ENCODE measurements around the gene NOG. TPM values are rescaled to one million over a fixed set of nuclear protein-coding genes. Genes with fewer than 3 reads are reported as not detected.

Gene NOG
- total and polyA plus RNA-seq, 2 experiments from 2014 or later, result 0.39 to 0.66 TPM

DNA sequence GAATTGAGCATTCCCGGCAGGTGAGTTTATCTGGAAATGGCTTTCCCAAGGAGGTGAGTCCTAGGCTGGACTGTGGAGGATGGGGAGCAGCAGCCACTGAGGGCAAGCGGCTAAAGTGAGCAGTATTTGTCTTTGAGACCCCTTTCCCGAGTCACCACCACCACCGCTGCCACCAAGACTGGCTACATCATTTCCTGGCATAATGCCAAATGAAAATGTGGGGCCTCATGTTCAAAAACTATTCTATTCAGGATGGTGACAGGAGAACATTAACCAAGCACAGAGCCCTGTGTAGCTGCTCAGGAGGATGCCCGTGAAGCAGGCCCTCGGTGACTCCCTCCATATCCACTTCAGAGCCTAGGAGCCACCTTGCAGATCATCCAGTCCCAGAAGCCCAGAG, 46.0 kb downstream of the NOG start:
- Histone ChIP-seq H3K4me1 (ENCODE audit: insufficient read depth) (no peaks in the 10 kb centered on the region), H3K79me2 (replicated peaks; ENCODE audit: insufficient read depth) (no peaks in the 10 kb centered on the region), H3K27me3 (ENCODE audit: insufficient read depth) (no peaks in the 10 kb centered on the region), H3K27ac (ENCODE audit: low read depth) (no peak overlapping the region), H3K9me2 (ENCODE audit: insufficient read depth) (no peaks in the 10 kb centered on the region), H3K36me3 (ENCODE audit: insufficient read depth) (no peaks in the 10 kb centered on the region), H4K20me1 (replicated peaks; ENCODE audit: insufficient read depth) (no peaks in the 10 kb centered on the region), H2AFZ (no peak overlapping the region), H3F3A (replicated peaks; ENCODE audit: low read depth) (no peaks in the 10 kb centered on the region), H3K4me3 (no peak overlapping the region), H3K4me2 (no peak overlapping the region)
- ATAC-seq (no peak), DNase-seq (ENCODE audit: low spot score) (no peak)
- H3K27me3 Mint-ChIP-seq (ENCODE audit: insufficient read depth, low read depth, poor library complexity), result peaks cover 1% of the 10 kb centered on the region
- no peak overlapping the region for H3K4me3 Mint-ChIP-seq
- TF ChIP-seq, protein P1, sequence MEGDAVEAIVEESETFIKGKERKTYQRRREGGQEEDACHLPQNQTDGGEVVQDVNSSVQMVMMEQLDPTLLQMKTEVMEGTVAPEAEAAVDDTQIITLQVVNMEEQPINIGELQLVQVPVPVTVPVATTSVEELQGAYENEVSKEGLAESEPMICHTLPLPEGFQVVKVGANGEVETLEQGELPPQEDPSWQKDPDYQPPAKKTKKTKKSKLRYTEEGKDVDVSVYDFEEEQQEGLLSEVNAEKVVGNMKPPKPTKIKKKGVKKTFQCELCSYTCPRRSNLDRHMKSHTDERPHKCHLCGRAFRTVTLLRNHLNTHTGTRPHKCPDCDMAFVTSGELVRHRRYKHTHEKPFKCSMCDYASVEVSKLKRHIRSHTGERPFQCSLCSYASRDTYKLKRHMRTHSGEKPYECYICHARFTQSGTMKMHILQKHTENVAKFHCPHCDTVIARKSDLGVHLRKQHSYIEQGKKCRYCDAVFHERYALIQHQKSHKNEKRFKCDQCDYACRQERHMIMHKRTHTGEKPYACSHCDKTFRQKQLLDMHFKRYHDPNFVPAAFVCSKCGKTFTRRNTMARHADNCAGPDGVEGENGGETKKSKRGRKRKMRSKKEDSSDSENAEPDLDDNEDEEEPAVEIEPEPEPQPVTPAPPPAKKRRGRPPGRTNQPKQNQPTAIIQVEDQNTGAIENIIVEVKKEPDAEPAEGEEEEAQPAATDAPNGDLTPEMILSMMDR (conservative IDR thresholded peaks at IDR 0.05; ENCODE audit: low read depth in 2 of 2), result no peak
- no peak for TF ChIP-seq EZH2phosphoT487 (IDR thresholded peaks at IDR 0.05; ENCODE audit: unreplicated experiment)
- TF ChIP-seq, protein P2, sequence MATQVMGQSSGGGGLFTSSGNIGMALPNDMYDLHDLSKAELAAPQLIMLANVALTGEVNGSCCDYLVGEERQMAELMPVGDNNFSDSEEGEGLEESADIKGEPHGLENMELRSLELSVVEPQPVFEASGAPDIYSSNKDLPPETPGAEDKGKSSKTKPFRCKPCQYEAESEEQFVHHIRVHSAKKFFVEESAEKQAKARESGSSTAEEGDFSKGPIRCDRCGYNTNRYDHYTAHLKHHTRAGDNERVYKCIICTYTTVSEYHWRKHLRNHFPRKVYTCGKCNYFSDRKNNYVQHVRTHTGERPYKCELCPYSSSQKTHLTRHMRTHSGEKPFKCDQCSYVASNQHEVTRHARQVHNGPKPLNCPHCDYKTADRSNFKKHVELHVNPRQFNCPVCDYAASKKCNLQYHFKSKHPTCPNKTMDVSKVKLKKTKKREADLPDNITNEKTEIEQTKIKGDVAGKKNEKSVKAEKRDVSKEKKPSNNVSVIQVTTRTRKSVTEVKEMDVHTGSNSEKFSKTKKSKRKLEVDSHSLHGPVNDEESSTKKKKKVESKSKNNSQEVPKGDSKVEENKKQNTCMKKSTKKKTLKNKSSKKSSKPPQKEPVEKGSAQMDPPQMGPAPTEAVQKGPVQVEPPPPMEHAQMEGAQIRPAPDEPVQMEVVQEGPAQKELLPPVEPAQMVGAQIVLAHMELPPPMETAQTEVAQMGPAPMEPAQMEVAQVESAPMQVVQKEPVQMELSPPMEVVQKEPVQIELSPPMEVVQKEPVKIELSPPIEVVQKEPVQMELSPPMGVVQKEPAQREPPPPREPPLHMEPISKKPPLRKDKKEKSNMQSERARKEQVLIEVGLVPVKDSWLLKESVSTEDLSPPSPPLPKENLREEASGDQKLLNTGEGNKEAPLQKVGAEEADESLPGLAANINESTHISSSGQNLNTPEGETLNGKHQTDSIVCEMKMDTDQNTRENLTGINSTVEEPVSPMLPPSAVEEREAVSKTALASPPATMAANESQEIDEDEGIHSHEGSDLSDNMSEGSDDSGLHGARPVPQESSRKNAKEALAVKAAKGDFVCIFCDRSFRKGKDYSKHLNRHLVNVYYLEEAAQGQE (IDR thresholded peaks at IDR 0.05; ENCODE audit: unreplicated experiment), result no peak
- TF ChIP-seq ETS1 (IDR thresholded peaks at IDR 0.05), result no peak
- TF ChIP-seq ZNF462 (CRISPR knock-in tag; IDR thresholded peaks at IDR 0.05), result no peak
- TF ChIP-seq JUNB (IDR thresholded peaks at IDR 0.05; ENCODE audit: unreplicated experiment), result no peak
- no peak for TF ChIP-seq ZNF114 (CRISPR knock-in tag; IDR thresholded peaks at IDR 0.05)
- no peak overlapping the region for H3K27ac Mint-ChIP-seq
- H3K9me3 Mint-ChIP-seq, result no peaks in the 10 kb centered on the region
- peaks cover 7% of the 10 kb centered on the region; the same call in 2 of the 3 replicates for H3K4me1 Mint-ChIP-seq
- no peaks in the 10 kb centered on the region for H3K36me3 Mint-ChIP-seq (ENCODE audit: low read depth)

Data from GM23338 (cell line).